ENCODE measurements around the gene ELOA.

ELOA gene

DNA sequence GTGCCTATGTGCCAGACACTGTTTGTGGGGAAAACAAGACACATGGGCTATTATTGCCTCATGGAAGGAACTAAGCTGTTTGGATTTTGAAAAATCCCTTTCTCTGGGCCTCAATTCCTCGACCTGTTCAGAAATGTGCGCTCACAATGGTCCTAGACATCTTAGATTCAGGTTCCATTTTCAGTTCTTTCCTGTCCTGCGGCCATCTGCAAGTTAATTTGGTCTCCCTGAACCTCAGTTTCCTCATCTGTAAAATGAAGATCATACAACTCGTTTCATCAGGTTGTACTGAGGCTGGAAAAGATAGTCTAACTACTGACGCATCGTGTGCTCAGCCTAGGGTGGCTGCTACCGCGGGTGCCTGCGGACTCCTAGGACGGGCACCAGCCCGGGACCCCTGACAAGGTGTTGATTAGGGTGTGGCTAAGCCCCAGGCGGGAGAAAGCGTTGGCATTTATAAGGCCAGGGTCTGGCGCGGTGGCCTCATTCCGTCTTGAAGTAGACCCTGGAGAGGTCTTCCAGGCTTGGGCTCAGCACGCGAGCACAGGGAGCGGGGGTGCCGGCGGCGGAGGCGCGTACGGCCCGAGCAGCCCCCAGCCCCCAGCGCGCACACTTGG is 493 bp upstream of the ELOA start:
- Histone ChIP-seq H3K4me3 (ENCODE audit: low read length) (peak overlapping the region; percentile 98), H3K4me1 (ENCODE audit: control insufficient read depth, insufficient read depth, low read length) (peaks cover 20% of the 10 kb centered on the region)

DNA sequence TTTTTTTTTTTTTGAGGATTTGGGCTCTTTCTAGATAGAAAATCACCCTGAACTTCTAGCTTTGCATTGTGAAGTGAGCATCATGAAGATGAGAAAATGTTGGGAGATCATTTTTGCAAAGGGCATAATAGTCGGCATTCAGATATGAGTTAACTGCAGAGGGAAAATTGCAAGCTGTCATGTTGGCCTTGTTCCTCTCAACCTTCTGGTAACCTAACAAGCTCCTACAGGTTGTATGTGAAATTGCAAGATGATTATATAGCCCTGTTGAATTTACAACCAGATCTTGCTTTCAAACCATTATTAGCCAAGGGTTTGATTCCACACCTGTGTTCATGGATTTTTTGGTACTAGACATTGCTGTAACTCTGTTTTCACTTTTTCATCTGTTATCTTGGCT is 2.2 kb downstream of the ELOA start:
- Histone ChIP-seq H3K9me3 (replicated peaks; ENCODE audit: low read length) (no peaks in the 10 kb centered on the region), H3K4me3 (ENCODE audit: low read length) (peak overlapping the region; percentile 98), H3K27me3 (ENCODE audit: control insufficient read depth, insufficient read depth, low read length) (no peaks in the 10 kb centered on the region), H3K9ac (ENCODE audit: low read depth, low read length) (peak overlapping the region; percentile 90), H3K4me1 (ENCODE audit: control insufficient read depth, insufficient read depth, low read length) (peaks cover 25% of the 10 kb centered on the region), H3K36me3 (ENCODE audit: insufficient read depth, low read length) (peaks cover 21% of the 10 kb centered on the region), H3K4me2 (ENCODE audit: low read length) (peak overlapping the region; percentile 97)

More for the DNA sequence above, 493 bp upstream of the ELOA start:
- Histone ChIP-seq H3K9me3 (replicated peaks; ENCODE audit: low read length) (no peaks in the 10 kb centered on the region), H3K27me3 (ENCODE audit: control insufficient read depth, insufficient read depth, low read length) (no peaks in the 10 kb centered on the region), H3K36me3 (ENCODE audit: insufficient read depth, low read length) (peaks cover 11% of the 10 kb centered on the region), H3K9ac (ENCODE audit: low read depth, low read length) (peak overlapping the region; percentile 90), H3K4me2 (ENCODE audit: low read length) (peak overlapping the region; percentile 97)

DNA sequence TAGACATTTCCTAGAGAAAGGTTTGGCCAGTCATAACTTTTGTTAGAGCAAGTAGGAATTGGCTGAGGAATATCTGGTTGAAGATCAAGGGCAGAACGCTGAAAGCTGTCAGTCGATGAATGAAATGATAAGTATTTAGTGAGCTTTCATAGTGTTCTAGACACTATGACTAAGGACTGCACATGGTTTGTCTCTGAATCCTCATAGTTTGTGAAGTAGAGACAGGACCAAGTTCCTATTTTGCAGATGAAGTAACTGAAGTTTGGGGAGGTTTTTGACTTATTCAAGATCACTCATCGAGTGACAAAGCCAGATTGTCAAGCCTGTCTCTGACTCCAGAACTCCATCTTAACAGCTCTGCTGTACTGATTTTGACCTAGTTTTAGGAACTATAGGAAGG is 4.7 kb downstream of the ELOA start:
- Histone ChIP-seq H3K36me3 (ENCODE audit: insufficient read depth, low read length) (peaks cover 46% of the 10 kb centered on the region), H3K4me2 (ENCODE audit: low read length) (no peak overlapping the region), H3K9ac (ENCODE audit: low read depth, low read length) (no peak overlapping the region)

DNA sequence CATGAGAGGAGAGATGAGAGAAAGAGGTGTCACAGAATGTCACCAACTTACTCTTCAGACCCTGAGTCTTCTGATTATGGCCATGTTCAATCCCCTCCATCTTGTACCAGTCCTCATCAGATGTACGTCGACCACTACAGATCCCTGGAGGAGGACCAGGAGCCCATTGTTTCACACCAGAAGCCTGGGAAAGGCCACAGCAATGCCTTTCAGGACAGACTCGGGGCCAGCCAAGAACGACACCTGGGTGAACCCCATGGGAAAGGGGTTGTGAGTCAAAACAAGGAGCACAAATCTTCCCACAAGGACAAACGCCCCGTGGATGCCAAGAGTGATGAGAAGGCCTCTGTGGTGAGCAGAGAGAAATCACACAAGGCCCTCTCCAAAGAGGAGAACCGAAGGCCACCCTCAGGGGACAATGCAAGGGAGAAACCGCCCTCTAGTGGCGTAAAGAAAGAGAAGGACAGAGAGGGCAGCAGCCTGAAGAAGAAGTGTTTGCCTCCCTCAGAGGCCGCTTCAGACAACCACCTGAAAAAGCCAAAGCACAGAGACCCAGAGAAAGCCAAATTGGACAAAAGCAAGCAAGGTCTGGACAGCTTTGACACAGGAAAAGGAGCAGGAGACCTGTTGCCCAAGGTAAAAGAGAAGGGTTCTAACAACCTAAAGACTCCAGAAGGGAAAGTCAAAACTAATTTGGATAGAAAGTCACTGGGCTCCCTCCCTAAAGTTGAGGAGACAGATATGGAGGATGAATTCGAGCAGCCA is 8.0 kb downstream of the ELOA start:
- Histone ChIP-seq H3K9me3 (replicated peaks; ENCODE audit: low read length) (no peaks in the 10 kb centered on the region), H3K4me3 (ENCODE audit: low read length) (no peak overlapping the region), H3K27me3 (ENCODE audit: control insufficient read depth, insufficient read depth, low read length) (no peaks in the 10 kb centered on the region), H3K4me2 (ENCODE audit: low read length) (no peak overlapping the region), H3K36me3 (ENCODE audit: insufficient read depth, low read length) (peaks cover 78% of the 10 kb centered on the region), H3K4me1 (ENCODE audit: control insufficient read depth, insufficient read depth, low read length) (peaks cover 5% of the 10 kb centered on the region), H3K9ac (ENCODE audit: low read depth, low read length) (no peak overlapping the region)

More for the DNA sequence above, 4.7 kb downstream of the ELOA start:
- Histone ChIP-seq H3K9me3 (replicated peaks; ENCODE audit: low read length) (no peaks in the 10 kb centered on the region), H3K4me3 (ENCODE audit: low read length) (no peak overlapping the region), H3K27me3 (ENCODE audit: control insufficient read depth, insufficient read depth, low read length) (no peaks in the 10 kb centered on the region), H3K4me1 (ENCODE audit: control insufficient read depth, insufficient read depth, low read length) (peaks cover 17% of the 10 kb centered on the region)

DNA sequence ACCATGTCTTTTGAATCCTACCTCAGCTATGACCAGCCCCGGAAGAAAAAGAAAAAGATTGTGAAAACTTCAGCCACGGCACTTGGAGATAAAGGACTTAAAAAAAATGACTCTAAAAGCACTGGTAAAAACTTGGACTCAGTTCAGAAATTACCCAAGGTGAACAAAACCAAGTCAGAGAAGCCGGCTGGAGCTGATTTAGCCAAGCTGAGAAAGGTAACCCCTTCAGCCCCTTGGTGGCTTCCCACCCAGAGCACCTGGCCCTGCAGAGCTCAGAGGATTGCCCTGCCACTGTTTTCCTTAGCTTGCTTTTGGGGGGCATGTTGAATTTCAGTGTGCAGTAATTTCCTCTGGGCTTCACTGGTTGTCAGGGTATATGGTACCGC is 8.5 kb downstream of the ELOA start:
- H3K4me1 ChIP-seq (ENCODE audit: control insufficient read depth, insufficient read depth, low read length): peaks cover 10% of the 10 kb centered on the region
- H3K36me3 ChIP-seq (ENCODE audit: insufficient read depth, low read length): peaks cover 81% of the 10 kb centered on the region
- H3K27me3 ChIP-seq (ENCODE audit: control insufficient read depth, insufficient read depth, low read length): no peaks in the 10 kb centered on the region
- H3K4me3 ChIP-seq (ENCODE audit: low read length): no peak overlapping the region
- no peaks in the 10 kb centered on the region for H3K9me3 ChIP-seq (replicated peaks; ENCODE audit: low read length)
- H3K4me2 ChIP-seq (ENCODE audit: low read length): no peak overlapping the region
- H3K9ac ChIP-seq (ENCODE audit: low read depth, low read length): no peak overlapping the region

DNA sequence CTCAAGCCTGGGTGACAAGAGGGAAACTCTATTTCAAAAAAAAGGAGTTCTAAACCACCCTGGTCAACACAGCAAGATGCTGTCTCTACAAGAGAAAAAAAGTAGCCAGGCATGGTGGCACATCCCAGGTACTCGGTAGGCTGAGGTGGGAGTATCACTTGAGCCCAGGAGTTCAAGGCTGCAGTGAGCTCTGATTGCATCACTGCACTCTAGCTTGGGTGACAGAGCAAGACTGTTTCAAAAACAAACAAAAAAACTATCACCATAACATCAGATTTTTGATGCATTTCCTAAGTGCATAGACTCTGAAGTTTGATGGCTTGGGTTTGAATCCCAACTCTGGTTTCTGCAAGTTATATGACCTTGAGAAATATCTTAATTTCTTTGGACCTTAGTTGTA is 9.6 kb downstream of the ELOA start:
- H3K27me3 ChIP-seq (ENCODE audit: control insufficient read depth, insufficient read depth, low read length): no peaks in the 10 kb centered on the region
- peaks cover 82% of the 10 kb centered on the region for H3K36me3 ChIP-seq (ENCODE audit: insufficient read depth, low read length)
- H3K4me1 ChIP-seq (ENCODE audit: control insufficient read depth, insufficient read depth, low read length): peaks cover 11% of the 10 kb centered on the region
- H3K4me3 ChIP-seq (ENCODE audit: low read length): no peak overlapping the region
- H3K9me3 ChIP-seq (replicated peaks; ENCODE audit: low read length): no peaks in the 10 kb centered on the region
- H3K9ac ChIP-seq (ENCODE audit: low read depth, low read length): no peak overlapping the region
- no peak overlapping the region for H3K4me2 ChIP-seq (ENCODE audit: low read length)

DNA sequence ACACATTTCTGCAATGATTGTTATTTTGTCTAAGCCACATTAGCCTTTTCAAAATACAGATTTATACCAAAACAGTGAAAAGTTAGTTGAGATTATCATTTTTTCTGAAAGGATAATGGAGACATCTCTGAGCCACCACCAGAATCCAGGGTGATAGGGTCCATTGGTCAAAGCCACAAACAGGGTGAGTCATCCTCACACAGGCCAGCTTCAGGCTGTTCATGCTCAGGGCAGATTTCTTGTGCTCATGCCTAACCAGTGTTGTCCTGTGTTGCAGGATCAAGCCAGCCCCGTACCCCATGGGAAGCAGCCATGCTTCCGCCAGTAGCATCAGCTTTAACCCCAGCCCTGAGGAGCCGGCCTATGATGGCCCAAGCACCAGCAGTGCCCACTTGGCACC is 13.4 kb downstream of the ELOA start:
- H3K4me1 ChIP-seq (ENCODE audit: control insufficient read depth, insufficient read depth, low read length): peaks cover 8% of the 10 kb centered on the region
- no peaks in the 10 kb centered on the region for H3K9me3 ChIP-seq (replicated peaks; ENCODE audit: low read length)
- H3K9ac ChIP-seq (ENCODE audit: low read depth, low read length): no peak overlapping the region
- no peak overlapping the region for H3K4me2 ChIP-seq (ENCODE audit: low read length)
- peaks cover 92% of the 10 kb centered on the region for H3K36me3 ChIP-seq (ENCODE audit: insufficient read depth, low read length)
- H3K4me3 ChIP-seq (ENCODE audit: low read length): no peak overlapping the region
- H3K27me3 ChIP-seq (ENCODE audit: control insufficient read depth, insufficient read depth, low read length): no peaks in the 10 kb centered on the region

DNA sequence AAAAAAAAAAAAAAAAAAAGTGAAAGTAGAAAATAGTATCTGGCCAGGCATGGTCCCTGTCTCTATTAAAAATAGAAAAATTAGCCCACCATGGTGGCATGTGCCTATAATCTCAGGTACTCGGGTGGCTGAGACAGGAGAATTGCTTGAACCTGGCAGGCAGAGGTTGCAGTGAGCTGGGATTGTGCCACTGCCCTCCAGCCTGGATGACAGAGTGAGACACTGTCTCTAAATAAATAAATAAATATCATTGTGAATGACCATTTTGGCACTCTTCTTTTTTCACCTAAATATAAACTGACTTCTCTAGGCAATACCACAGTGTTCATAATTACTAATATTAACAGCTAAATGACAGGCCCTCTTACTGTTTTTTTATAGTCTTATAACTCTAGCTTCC is 14.5 kb downstream of the ELOA start:
- H3K27me3 ChIP-seq (ENCODE audit: control insufficient read depth, insufficient read depth, low read length): no peaks in the 10 kb centered on the region
- H3K9me3 ChIP-seq (replicated peaks; ENCODE audit: low read length): no peaks in the 10 kb centered on the region
- H3K9ac ChIP-seq (ENCODE audit: low read depth, low read length): no peak overlapping the region

DNA sequence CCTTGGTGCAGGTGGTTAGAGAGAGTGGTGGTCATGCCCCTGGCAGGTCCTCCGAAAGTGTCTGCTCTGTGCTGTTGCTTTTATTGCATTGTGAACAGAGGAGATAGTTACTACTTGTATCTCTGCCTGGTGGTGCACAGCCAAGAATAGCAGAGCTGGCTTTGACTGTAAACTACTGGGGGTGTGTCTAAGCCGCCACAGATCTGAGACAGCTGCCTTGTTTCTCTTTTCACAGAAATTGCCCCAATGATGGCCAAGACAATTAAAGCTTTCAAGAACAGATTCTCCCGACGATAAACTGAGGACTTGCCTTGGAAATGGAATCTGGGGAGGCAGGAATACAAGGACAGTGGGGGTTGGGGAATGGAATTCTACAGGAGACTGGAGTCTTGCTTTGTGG is 16.0 kb downstream of the ELOA start:
- Histone ChIP-seq H3K36me3 (ENCODE audit: insufficient read depth, low read length) (peaks cover 89% of the 10 kb centered on the region), H3K9me3 (replicated peaks; ENCODE audit: low read length) (no peaks in the 10 kb centered on the region), H3K27me3 (ENCODE audit: control insufficient read depth, insufficient read depth, low read length) (no peaks in the 10 kb centered on the region), H3K4me3 (ENCODE audit: low read length) (no peak overlapping the region), H3K4me2 (ENCODE audit: low read length) (no peak overlapping the region), H3K4me1 (ENCODE audit: control insufficient read depth, insufficient read depth, low read length) (peaks cover 8% of the 10 kb centered on the region), H3K9ac (ENCODE audit: low read depth, low read length) (no peak overlapping the region)

More for the DNA sequence above, 14.5 kb downstream of the ELOA start:
- Histone ChIP-seq H3K4me2 (ENCODE audit: low read length) (no peak overlapping the region), H3K36me3 (ENCODE audit: insufficient read depth, low read length) (peaks cover 91% of the 10 kb centered on the region), H3K4me1 (ENCODE audit: control insufficient read depth, insufficient read depth, low read length) (peaks cover 8% of the 10 kb centered on the region), H3K4me3 (ENCODE audit: low read length) (no peak overlapping the region)

DNA sequence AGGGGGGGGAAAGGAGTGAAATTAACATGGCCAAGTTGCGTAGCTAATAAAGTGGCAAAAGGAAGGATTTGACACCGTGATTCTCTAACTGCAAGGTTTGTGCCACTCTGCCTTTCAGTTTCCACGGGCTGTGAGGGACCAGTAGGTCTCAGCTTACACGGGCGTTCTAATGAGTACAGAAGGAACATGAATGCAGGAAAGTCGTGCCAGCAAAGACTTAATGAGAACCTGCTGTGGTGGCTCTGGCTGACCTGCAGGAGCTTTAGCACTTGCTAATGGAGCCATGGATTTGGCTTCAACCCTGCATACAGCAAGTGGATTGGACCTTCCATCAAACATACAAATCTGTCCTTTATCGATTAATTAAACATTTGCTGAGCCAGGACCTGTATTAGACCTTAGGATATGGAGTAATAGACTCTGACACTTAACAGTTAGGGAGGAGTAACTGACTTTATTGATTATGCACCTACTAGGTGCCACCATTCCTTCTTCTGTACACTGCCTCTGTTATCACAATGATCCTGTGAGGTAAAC is 19.8 kb downstream of the ELOA start:
- no peaks in the 10 kb centered on the region for H3K9me3 ChIP-seq (replicated peaks; ENCODE audit: low read length)
- no peak overlapping the region for H3K9ac ChIP-seq (ENCODE audit: low read depth, low read length)
- H3K4me3 ChIP-seq (ENCODE audit: low read length): no peak overlapping the region
- H3K27me3 ChIP-seq (ENCODE audit: control insufficient read depth, insufficient read depth, low read length): no peaks in the 10 kb centered on the region
- no peak overlapping the region for H3K4me2 ChIP-seq (ENCODE audit: low read length)
- peaks cover 2% of the 10 kb centered on the region for H3K4me1 ChIP-seq (ENCODE audit: control insufficient read depth, insufficient read depth, low read length)
- peaks cover 58% of the 10 kb centered on the region for H3K36me3 ChIP-seq (ENCODE audit: insufficient read depth, low read length)

DNA sequence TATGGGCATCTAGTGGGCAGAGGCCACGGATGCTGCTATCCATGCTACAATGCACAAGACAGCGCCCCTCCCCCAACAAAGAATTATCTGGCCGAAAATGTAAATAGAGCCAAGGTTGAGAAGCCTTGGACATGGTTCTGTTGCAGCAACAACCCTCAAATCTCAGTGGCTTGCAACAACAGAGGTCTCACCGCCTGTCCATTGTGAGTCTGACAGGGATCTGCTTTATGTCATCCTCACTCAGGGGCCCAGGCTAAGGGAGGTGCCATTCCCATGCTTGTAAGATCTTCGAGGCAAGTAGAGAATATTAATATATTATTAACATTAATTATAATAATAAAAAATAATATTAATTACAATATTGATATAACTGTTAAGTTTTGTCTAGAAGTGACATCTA is 25.5 kb downstream of the ELOA start:
- H3K9me3 ChIP-seq (replicated peaks; ENCODE audit: low read length): no peaks in the 10 kb centered on the region
- H3K4me1 ChIP-seq (ENCODE audit: control insufficient read depth, insufficient read depth, low read length): no peaks in the 10 kb centered on the region
- H3K4me2 ChIP-seq (ENCODE audit: low read length): no peak overlapping the region
- H3K36me3 ChIP-seq (ENCODE audit: insufficient read depth, low read length): peaks cover 8% of the 10 kb centered on the region
- H3K9ac ChIP-seq (ENCODE audit: low read depth, low read length): no peak overlapping the region
- no peaks in the 10 kb centered on the region for H3K27me3 ChIP-seq (ENCODE audit: control insufficient read depth, insufficient read depth, low read length)
- no peak overlapping the region for H3K4me3 ChIP-seq (ENCODE audit: low read length)

Data from skeletal muscle satellite cell (primary cell).